HEK293T (cell line): ENCODE results near the gene ZNF512B.

Experiments used
- BHLHE40 ChIP-seq: fragments of 450-650 bp; IDR thresholded peaks from 2 replicates; pipeline ENCODE4 v1.6.1; 2016; ENCODE audit warnings: mild to moderate bottlenecking, moderate library complexity, borderline replicate concordance
- CTBP1 ChIP-seq: fragments of 450-650 bp; IDR thresholded peaks from 2 replicates; pipeline ENCODE4 v1.6.1; 2016; ENCODE audit warnings: borderline replicate concordance
- FOXA1 ChIP-seq: fragments of 450-650 bp; IDR thresholded peaks from 2 replicates; pipeline ENCODE4 v1.6.1; 2016; ENCODE audit warnings: mild to moderate bottlenecking
- FOXK2 ChIP-seq: fragments of 450-650 bp; IDR thresholded peaks from 2 replicates; pipeline ENCODE4 v1.6.1; 2016; ENCODE audit warnings: mild to moderate bottlenecking
- FOXM1 ChIP-seq: fragments of 450-650 bp; IDR thresholded peaks from 2 replicates; pipeline ENCODE4 v1.6.1; 2017; ENCODE audit warnings: mild to moderate bottlenecking, borderline replicate concordance
- HDGF ChIP-seq: fragments of 450-650 bp; IDR thresholded peaks from 2 replicates; pipeline ENCODE4 v1.6.1; 2017; ENCODE audit warnings: antibody characterized with exemption, borderline replicate concordance
- L3MBTL2 ChIP-seq: fragments of 450-650 bp; conservative IDR thresholded peaks from 2 replicates; pipeline ENCODE4 v1.6.1; 2016; ENCODE audit warnings: mild to moderate bottlenecking
- SP1 ChIP-seq: fragments of 450-650 bp; IDR thresholded peaks from 2 replicates; pipeline ENCODE4 v1.6.1; 2017
- SUZ12 ChIP-seq: fragments of 450-650 bp; IDR thresholded peaks from 2 replicates; pipeline ENCODE4 v1.6.1; 2016; ENCODE audit warnings: mild to moderate bottlenecking
- TARDBP ChIP-seq: fragments of 450-650 bp; IDR thresholded peaks from 2 replicates; pipeline ENCODE4 v1.6.1; 2016
- ZNF384 ChIP-seq: fragments of 450-650 bp; IDR thresholded peaks from 2 replicates; pipeline ENCODE4 v1.6.1; 2016
- TF ChIP-seq, protein P1 (sequence below): fragments of 450-650 bp; IDR thresholded peaks from 2 replicates; pipeline ENCODE4 v1.6.1; 2016

DNA sequence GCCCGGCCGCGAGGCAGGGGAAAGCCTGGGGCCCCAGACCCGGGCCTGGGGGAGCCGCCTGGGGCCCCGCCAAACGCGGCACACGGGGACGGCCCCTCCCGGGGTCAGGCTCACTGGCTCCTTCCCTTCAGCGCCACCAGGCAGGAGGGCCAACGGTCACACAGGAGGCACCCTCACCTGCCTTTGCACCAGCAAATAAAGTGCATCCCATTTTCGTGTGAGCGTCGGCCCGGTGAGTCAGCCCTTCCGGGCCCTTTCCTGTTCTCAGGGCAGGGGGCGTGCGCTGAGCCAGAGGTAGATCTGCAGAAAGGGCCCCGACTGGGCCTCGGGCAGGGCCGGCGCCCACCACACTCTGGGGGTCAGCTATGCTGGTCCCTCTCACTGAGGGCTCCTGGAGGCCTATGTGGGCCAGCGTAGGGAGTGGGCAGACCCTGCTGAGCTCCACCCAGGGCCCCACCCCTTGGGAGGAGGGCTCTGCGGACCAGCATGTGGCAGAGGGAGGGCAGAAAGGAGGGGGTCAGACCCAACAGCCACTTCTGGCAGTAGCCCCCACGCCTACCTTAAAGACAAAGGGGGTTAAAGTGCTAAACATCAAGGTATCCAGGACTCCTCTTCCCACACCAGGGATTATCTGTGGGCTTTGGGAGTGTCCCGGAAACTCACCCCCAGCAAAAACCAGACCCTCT is 12.6 kb downstream of the ZNF512B start:
- TF ChIP-seq FOXK2 (no peak), FOXM1 (no peak), FOXA1 (no peak), CTBP1 (no peak), ZNF384 (no peak), L3MBTL2 (no peak), TARDBP (no peak), SUZ12 (no peak), BHLHE40 (no peak), HDGF (no peak), SP1 (no peak)
- TF ChIP-seq, protein P1, sequence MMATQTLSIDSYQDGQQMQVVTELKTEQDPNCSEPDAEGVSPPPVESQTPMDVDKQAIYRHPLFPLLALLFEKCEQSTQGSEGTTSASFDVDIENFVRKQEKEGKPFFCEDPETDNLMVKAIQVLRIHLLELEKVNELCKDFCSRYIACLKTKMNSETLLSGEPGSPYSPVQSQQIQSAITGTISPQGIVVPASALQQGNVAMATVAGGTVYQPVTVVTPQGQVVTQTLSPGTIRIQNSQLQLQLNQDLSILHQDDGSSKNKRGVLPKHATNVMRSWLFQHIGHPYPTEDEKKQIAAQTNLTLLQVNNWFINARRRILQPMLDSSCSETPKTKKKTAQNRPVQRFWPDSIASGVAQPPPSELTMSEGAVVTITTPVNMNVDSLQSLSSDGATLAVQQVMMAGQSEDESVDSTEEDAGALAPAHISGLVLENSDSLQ: no peak
